WTC11 (cell line): ENCODE measurements around the gene STON2. TPM values are rescaled to one million over a fixed set of nuclear protein-coding genes. Genes with fewer than 3 reads are reported as not detected.
"Not testable (repeated sequence)": the region's sequence is repeated elsewhere in the genome, so short reads cannot be mapped to it uniquely, and the experiment has no call there.

ENCODE experiments used
- ATAC-seq: fragments of 200-7000 bp; cut with Tn5 transposase; 2 replicates; pipeline ENCODE4 v1.10.0; 2021; ENCODE audit warnings: mild to moderate bottlenecking, moderate library complexity
- CTCF ChIA-PET: fragments of 300-600 bp; sonication (Branson Sonifier 250); formaldehyde crosslinking; loops from one replicate; lab custom pipeline; 2021; ENCODE audit warnings: antibody characterized with exemption; lab: Charles Lee
- POLR2A ChIA-PET: fragments of 350-600 bp; sonication (Branson Sonifier 250); formaldehyde crosslinking; loops from one replicate; lab custom pipeline; 2021; ENCODE audit warnings: antibody characterized with exemption; lab: Charles Lee
- DNase-seq: peaks from one replicate; pipeline ENCODE4 v3.0.0; 2021; ENCODE audit warnings: low spot score
- H3K27ac Mint-ChIP-seq: 2 replicates; pipeline ENCODE4 v1.8.0; 2021; ENCODE audit warnings: mixed read lengths
- H3K27me3 Mint-ChIP-seq: 2 replicates; pipeline ENCODE4 v1.8.0; 2021; ENCODE audit warnings: low read depth, mild to moderate bottlenecking, moderate library complexity, mixed read lengths
- H3K36me3 Mint-ChIP-seq: 2 replicates; pipeline ENCODE4 v1.8.0; 2021; ENCODE audit warnings: mixed read lengths
- H3K4me1 Mint-ChIP-seq: 2 replicates; pipeline ENCODE4 v1.8.0; 2022; ENCODE audit warnings: mixed read lengths
- H3K4me3 Mint-ChIP-seq: 2 replicates; pipeline ENCODE4 v1.8.0; 2021; ENCODE audit warnings: mild to moderate bottlenecking, moderate library complexity, mixed read lengths
- H3K9me3 Mint-ChIP-seq: 2 replicates; pipeline ENCODE4 v1.8.0; 2021; ENCODE audit warnings: mixed read lengths
- ELF4 ChIP-seq: sonication (generic); formaldehyde crosslinking; IDR thresholded peaks from 2 replicates; pipeline ENCODE4 v1.8.1; 2022; ENCODE audit warnings: low read depth, mild to moderate bottlenecking, moderate library complexity, missing genetic modification reagents
- GRHL2 ChIP-seq: fragments of 250-450 bp; sonication (Bioruptor Pico); IDR thresholded peaks from 2 replicates; pipeline ENCODE4 v1.8.0; 2022; ENCODE audit warnings: mild to moderate bottlenecking, moderate library complexity; ENCODE audit not compliant: insufficient replicate concordance, severe bottlenecking
- MYBL2 ChIP-seq: sonication (generic); formaldehyde crosslinking; IDR thresholded peaks from 2 replicates; pipeline ENCODE4 v1.8.1; 2023; ENCODE audit warnings: mild to moderate bottlenecking, moderate library complexity, missing genetic modification reagents
- OVOL2 ChIP-seq: fragments of 250-450 bp; sonication (Bioruptor Pico); IDR thresholded peaks from 2 replicates; pipeline ENCODE4 v1.9.0; 2021; ENCODE audit warnings: mild to moderate bottlenecking, borderline replicate concordance
- SMAD4 ChIP-seq: sonication (generic); formaldehyde crosslinking; IDR thresholded peaks from 2 replicates; pipeline ENCODE4 v1.8.0; 2022; ENCODE audit warnings: mild to moderate bottlenecking, missing genetic modification reagents
- SOX15 ChIP-seq: fragments of 250-450 bp; sonication (Bioruptor Pico); IDR thresholded peaks from 2 replicates; pipeline ENCODE4 v1.9.0; 2021; ENCODE audit warnings: mild to moderate bottlenecking
- TEAD1 ChIP-seq: sonication (generic); formaldehyde crosslinking; IDR thresholded peaks from 2 replicates; pipeline ENCODE4 v1.8.0; 2022; ENCODE audit warnings: mild to moderate bottlenecking, missing genetic modification reagents
- TP53 ChIP-seq: sonication (generic); formaldehyde crosslinking; IDR thresholded peaks from 2 replicates; pipeline ENCODE4 v1.8.1; 2023; ENCODE audit warnings: mild to moderate bottlenecking, missing genetic modification reagents
- ZBTB21 ChIP-seq: sonication (generic); formaldehyde crosslinking; IDR thresholded peaks from 2 replicates; pipeline ENCODE4 v1.8.1; 2023; ENCODE audit warnings: mild to moderate bottlenecking, missing genetic modification reagents, borderline replicate concordance
- ZNF263 ChIP-seq: sonication (generic); formaldehyde crosslinking; IDR thresholded peaks from 2 replicates; pipeline ENCODE4 v1.8.1; 2022; ENCODE audit warnings: low read depth, mild to moderate bottlenecking, moderate library complexity, missing genetic modification reagents
- ZNF396 ChIP-seq: fragments of 250-450 bp; sonication (Bioruptor Pico); IDR thresholded peaks from 2 replicates; pipeline ENCODE4 v1.8.0; 2021; ENCODE audit warnings: mild to moderate bottlenecking, moderate library complexity, borderline replicate concordance
- ZNF423 ChIP-seq: fragments of 250-450 bp; sonication (Bioruptor Pico); IDR thresholded peaks from 2 replicates; pipeline ENCODE4 v2.1.2; 2022; ENCODE audit warnings: mild to moderate bottlenecking, moderate library complexity
- total RNA-seq: library from RNA; stranded (reverse); gene quantifications from 3 replicates; pipeline ENCODE4 v1.2.3, GENCODE V29; 2021
- TF ChIP-seq, protein P1 (sequence below): sonication (generic); formaldehyde crosslinking; conservative IDR thresholded peaks from 2 replicates; pipeline ENCODE4 v1.8.1; 2022; ENCODE audit warnings: mild to moderate bottlenecking, missing genetic modification reagents
- TF ChIP-seq, protein P2 (sequence below): sonication (generic); formaldehyde crosslinking; IDR thresholded peaks from 2 replicates; pipeline ENCODE4 v1.8.1; 2022; ENCODE audit warnings: mild to moderate bottlenecking, missing genetic modification reagents, moderate library complexity, borderline replicate concordance
- TF ChIP-seq, protein P3 (sequence below): sonication (generic); formaldehyde crosslinking; IDR thresholded peaks from 2 replicates; pipeline ENCODE4 v1.8.0; 2023; ENCODE audit warnings: missing genetic modification reagents, mild to moderate bottlenecking, borderline replicate concordance
- TF ChIP-seq, protein P4 (sequence below): sonication (generic); formaldehyde crosslinking; IDR thresholded peaks from 2 replicates; pipeline ENCODE4 v1.8.0; 2023; ENCODE audit warnings: mild to moderate bottlenecking, missing genetic modification reagents
- TF ChIP-seq, protein P5 (sequence below): sonication (generic); formaldehyde crosslinking; IDR thresholded peaks from 2 replicates; pipeline ENCODE4 v1.8.1; 2023; ENCODE audit warnings: mild to moderate bottlenecking, missing genetic modification reagents, moderate library complexity
- TF ChIP-seq, protein P6 (sequence below): sonication (generic); formaldehyde crosslinking; IDR thresholded peaks from 2 replicates; pipeline ENCODE4 v1.8.0; 2022; ENCODE audit warnings: mild to moderate bottlenecking, missing genetic modification reagents

STON2 gene
- total RNA-seq, 1 experiment from 2014 or later = 69.2 TPM

DNA sequence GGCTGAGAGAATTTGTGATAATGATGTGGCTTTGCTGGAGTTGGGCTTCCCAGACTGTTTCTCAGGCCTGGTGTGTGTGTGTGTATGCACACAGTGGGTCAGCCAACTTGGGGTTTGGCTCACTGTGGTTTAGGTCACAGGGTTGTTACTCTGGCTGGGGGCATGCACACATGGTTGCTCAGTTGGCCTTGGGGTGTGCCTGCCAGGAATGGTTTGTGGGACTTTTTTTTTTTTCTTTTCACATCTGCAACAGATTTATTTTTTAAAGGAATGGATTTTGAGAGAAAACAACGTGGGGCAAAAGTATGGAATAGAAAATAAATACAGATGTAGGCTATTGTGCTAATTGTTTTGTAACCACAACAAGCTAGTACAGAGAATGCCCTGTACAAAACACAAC lies 154.4 kb downstream of the STON2 start:
- Mint-ChIP-seq H3K4me3 (no peak overlapping the region), H3K9me3 (peaks cover 34% of the 10 kb centered on the region), H3K27ac (no peak overlapping the region), H3K4me1 (no peaks in the 10 kb centered on the region), H3K27me3 (peaks cover 15% of the 10 kb centered on the region; the same call in 1 of the 2 replicates), H3K36me3 (peaks cover 24% of the 10 kb centered on the region)
- TF ChIP-seq, protein P1, sequence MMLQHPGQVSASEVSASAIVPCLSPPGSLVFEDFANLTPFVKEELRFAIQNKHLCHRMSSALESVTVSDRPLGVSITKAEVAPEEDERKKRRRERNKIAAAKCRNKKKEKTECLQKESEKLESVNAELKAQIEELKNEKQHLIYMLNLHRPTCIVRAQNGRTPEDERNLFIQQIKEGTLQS (CRISPR knock-in tag) = no peak
- TF ChIP-seq TP53 (CRISPR knock-in tag) (no peak), ZNF263 (CRISPR knock-in tag) (no peak), SOX15 (CRISPR knock-in tag) (no peak), ZNF396 (CRISPR knock-in tag) (no peak), ELF4 (CRISPR knock-in tag) (no peak), ZBTB21 (CRISPR knock-in tag) (no peak), OVOL2 (CRISPR knock-in tag) (no peak)
- TF ChIP-seq, protein P2, sequence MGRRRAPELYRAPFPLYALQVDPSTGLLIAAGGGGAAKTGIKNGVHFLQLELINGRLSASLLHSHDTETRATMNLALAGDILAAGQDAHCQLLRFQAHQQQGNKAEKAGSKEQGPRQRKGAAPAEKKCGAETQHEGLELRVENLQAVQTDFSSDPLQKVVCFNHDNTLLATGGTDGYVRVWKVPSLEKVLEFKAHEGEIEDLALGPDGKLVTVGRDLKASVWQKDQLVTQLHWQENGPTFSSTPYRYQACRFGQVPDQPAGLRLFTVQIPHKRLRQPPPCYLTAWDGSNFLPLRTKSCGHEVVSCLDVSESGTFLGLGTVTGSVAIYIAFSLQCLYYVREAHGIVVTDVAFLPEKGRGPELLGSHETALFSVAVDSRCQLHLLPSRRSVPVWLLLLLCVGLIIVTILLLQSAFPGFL (CRISPR knock-in tag) = no peak
- TF ChIP-seq, protein P3, sequence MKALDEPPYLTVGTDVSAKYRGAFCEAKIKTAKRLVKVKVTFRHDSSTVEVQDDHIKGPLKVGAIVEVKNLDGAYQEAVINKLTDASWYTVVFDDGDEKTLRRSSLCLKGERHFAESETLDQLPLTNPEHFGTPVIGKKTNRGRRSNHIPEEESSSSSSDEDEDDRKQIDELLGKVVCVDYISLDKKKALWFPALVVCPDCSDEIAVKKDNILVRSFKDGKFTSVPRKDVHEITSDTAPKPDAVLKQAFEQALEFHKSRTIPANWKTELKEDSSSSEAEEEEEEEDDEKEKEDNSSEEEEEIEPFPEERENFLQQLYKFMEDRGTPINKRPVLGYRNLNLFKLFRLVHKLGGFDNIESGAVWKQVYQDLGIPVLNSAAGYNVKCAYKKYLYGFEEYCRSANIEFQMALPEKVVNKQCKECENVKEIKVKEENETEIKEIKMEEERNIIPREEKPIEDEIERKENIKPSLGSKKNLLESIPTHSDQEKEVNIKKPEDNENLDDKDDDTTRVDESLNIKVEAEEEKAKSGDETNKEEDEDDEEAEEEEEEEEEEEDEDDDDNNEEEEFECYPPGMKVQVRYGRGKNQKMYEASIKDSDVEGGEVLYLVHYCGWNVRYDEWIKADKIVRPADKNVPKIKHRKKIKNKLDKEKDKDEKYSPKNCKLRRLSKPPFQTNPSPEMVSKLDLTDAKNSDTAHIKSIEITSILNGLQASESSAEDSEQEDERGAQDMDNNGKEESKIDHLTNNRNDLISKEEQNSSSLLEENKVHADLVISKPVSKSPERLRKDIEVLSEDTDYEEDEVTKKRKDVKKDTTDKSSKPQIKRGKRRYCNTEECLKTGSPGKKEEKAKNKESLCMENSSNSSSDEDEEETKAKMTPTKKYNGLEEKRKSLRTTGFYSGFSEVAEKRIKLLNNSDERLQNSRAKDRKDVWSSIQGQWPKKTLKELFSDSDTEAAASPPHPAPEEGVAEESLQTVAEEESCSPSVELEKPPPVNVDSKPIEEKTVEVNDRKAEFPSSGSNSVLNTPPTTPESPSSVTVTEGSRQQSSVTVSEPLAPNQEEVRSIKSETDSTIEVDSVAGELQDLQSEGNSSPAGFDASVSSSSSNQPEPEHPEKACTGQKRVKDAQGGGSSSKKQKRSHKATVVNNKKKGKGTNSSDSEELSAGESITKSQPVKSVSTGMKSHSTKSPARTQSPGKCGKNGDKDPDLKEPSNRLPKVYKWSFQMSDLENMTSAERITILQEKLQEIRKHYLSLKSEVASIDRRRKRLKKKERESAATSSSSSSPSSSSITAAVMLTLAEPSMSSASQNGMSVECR (CRISPR knock-in tag) = no peak
- DNase-seq (no peak), ATAC-seq (no peak)
- CTCF ChIA-PET = no interaction called here
- POLR2A ChIA-PET = interaction anchor here (0.7 kb wide), 1 partner anchor 105 kb away, joined by 3 read pairs; no protein-coding TSS in a partner anchor

DNA sequence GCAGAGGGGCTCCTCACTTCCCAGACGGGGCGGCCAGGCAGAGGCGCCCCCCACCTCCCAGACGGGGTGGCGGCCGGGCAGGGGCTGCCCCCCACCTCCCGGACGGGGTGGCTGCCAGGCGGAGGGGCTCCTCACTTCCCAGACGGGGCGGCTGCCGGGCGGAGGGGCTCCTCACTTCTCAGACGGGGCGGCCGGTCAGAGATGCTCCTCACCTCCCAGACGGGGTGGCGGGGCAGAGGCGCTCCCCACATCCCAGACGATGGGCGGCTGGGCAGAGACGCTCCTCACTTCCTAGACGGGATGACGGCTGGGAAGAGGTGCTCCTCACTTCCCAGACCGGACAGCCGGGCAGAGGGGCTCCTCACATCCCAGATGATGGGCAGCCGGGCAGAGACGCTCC lies 155.7 kb downstream of the STON2 start:
- H3K4me3 Mint-ChIP-seq, ATAC-seq, POLR2A ChIA-PET, DNase-seq, H3K4me1 Mint-ChIP-seq, H3K27ac Mint-ChIP-seq, CTCF ChIA-PET: not testable (repeated sequence)
- Mint-ChIP-seq H3K27me3 (peaks cover 15% of the 10 kb centered on the region; the same call in 1 of the 2 replicates), H3K36me3 (peaks cover 24% of the 10 kb centered on the region), H3K9me3 (peaks cover 34% of the 10 kb centered on the region)

DNA sequence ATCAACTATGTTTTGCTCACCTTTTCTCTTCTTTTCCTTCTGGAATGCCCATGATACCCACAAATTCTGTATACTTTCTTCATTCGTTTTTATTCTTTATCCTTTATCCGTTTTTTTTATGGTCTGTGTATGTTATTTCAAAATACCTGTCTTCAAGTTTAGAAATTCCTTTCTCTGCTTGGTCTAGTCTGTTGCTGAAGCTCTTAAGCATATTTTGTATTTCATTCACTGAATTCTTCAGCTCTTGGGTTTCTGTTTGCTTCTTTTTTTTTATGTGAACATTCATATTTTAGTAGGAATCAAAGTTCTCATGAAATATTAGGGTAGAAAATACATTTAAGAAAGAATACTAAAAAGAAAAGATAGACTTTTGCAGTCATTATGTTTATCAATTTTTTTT lies 156.6 kb downstream of the STON2 start:
- POLR2A ChIA-PET = no interaction called here
- peaks cover 34% of the 10 kb centered on the region for H3K9me3 Mint-ChIP-seq
- no peak for ATAC-seq
- no peaks in the 10 kb centered on the region for H3K4me1 Mint-ChIP-seq
- H3K36me3 Mint-ChIP-seq = peaks cover 24% of the 10 kb centered on the region
- CTCF ChIA-PET = no interaction called here
- H3K27me3 Mint-ChIP-seq = peaks cover 15% of the 10 kb centered on the region; the same call in 1 of the 2 replicates
- DNase-seq = no peak
- TF ChIP-seq, protein P4, sequence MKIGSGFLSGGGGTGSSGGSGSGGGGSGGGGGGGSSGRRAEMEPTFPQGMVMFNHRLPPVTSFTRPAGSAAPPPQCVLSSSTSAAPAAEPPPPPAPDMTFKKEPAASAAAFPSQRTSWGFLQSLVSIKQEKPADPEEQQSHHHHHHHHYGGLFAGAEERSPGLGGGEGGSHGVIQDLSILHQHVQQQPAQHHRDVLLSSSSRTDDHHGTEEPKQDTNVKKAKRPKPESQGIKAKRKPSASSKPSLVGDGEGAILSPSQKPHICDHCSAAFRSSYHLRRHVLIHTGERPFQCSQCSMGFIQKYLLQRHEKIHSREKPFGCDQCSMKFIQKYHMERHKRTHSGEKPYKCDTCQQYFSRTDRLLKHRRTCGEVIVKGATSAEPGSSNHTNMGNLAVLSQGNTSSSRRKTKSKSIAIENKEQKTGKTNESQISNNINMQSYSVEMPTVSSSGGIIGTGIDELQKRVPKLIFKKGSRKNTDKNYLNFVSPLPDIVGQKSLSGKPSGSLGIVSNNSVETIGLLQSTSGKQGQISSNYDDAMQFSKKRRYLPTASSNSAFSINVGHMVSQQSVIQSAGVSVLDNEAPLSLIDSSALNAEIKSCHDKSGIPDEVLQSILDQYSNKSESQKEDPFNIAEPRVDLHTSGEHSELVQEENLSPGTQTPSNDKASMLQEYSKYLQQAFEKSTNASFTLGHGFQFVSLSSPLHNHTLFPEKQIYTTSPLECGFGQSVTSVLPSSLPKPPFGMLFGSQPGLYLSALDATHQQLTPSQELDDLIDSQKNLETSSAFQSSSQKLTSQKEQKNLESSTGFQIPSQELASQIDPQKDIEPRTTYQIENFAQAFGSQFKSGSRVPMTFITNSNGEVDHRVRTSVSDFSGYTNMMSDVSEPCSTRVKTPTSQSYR (CRISPR knock-in tag) = no peak
- TF ChIP-seq TP53 (CRISPR knock-in tag) (no peak), MYBL2 (CRISPR knock-in tag) (no peak), TEAD1 (CRISPR knock-in tag) (no peak), ELF4 (CRISPR knock-in tag) (no peak), SMAD4 (CRISPR knock-in tag) (no peak), GRHL2 (CRISPR knock-in tag) (no peak), ZNF423 (CRISPR knock-in tag) (no peak)
- TF ChIP-seq, protein P5, sequence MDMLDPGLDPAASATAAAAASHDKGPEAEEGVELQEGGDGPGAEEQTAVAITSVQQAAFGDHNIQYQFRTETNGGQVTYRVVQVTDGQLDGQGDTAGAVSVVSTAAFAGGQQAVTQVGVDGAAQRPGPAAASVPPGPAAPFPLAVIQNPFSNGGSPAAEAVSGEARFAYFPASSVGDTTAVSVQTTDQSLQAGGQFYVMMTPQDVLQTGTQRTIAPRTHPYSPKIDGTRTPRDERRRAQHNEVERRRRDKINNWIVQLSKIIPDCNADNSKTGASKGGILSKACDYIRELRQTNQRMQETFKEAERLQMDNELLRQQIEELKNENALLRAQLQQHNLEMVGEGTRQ = no peak
- TF ChIP-seq, protein P6, sequence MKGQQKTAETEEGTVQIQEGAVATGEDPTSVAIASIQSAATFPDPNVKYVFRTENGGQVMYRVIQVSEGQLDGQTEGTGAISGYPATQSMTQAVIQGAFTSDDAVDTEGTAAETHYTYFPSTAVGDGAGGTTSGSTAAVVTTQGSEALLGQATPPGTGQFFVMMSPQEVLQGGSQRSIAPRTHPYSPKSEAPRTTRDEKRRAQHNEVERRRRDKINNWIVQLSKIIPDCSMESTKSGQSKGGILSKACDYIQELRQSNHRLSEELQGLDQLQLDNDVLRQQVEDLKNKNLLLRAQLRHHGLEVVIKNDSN (CRISPR knock-in tag) = no peak
- H3K4me3 Mint-ChIP-seq = no peak overlapping the region
- H3K27ac Mint-ChIP-seq = no peak overlapping the region
